HG02938 (cell line): ENCODE data around the gene HSPA2.
"Not testable (repeated sequence)": the region's sequence is repeated elsewhere in the genome, so short reads cannot be mapped to it uniquely, and the experiment has no call there.

Experiments used
- ATAC-seq: cut with Tn5 transposase; IDR thresholded peaks from one replicate; pipeline ENCODE4 v1.9.1; 2021; ENCODE audit warnings: mild to moderate bottlenecking, moderate library complexity; ENCODE audit not compliant: unreplicated experiment

The HSPA2 gene

GRCh38 chr14:64513271-64513670, 27.3 kb upstream of the HSPA2 start:
- ATAC-seq: no peak

- ATAC-seq: no peak
These were observed 25.5 kb upstream of the HSPA2 start for GRCh38 chr14:64515053-64515452.

DNA sequence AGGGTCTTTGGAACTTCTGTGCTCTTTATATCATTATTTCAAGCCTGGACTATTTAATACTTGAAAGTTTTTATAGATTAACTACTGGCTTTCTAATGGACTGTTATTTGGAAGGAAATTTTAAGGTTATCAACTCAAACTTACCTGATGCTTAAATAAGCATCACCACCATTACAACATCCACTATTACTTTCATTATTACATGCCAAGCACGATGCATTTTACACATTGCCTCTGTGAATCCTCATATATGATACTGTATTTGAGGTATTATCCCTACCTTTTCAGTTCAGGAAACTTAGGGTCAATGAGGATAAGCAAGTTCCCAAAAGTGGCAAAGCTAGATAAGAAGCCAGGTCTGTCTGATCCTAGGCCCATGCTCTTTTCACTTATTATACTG, 23.6 kb upstream of the HSPA2 start:
- no peak for ATAC-seq

GRCh38 chr14:64517667-64518066, 22.9 kb upstream of the HSPA2 start:
- ATAC-seq: not testable (repeated sequence)

- ATAC-seq: no peak
These were observed 22.3 kb upstream of the HSPA2 start for GRCh38 chr14:64518229-64518628.

GRCh38 chr14:64520699-64521098, 19.8 kb upstream of the HSPA2 start:
- no peak for ATAC-seq

- no peak for ATAC-seq
These were observed 17.8 kb upstream of the HSPA2 start for GRCh38 chr14:64522591-64523355.

GRCh38 chr14:64525354-64525753, 15.2 kb upstream of the HSPA2 start:
- no peak for ATAC-seq

- ATAC-seq: no peak
These were observed 9.0 kb upstream of the HSPA2 start for GRCh38 chr14:64531567-64531966.

DNA sequence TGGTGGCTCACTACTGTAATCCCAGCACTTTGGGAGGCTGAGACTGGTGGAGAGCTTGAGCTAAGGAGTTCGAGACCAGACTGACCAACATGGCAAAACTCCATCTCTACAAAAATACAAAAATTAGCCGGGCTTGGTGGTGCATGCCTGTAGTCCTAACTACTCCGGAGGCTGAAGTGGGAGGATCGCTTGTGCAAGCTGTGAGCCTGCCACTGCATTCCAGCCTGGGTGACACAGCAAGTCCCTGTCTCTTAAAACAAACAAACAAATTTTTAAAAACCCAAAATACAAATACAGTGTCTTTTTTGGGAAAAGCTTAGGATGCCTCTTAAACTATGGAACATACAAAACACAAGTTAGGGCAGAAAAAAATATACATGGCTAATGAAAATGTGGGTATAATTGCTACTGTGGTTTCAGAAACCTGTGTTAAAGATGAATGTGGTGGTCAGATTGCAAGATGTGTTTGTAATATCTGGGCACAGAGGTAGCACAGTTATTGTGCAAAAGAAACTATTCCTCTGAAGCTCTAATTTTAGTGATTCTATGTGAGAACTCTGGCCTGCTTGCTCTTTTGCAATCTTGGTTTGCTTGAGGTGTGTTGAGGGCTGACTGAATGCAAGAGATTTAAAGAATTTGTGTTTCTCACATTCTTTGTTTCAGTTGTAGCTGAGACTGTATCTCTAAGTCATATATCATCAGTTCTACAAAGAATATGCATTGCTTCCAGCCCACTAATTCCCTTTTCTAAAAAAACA, 3.9 kb upstream of the HSPA2 start:
- ATAC-seq: no peak

DNA sequence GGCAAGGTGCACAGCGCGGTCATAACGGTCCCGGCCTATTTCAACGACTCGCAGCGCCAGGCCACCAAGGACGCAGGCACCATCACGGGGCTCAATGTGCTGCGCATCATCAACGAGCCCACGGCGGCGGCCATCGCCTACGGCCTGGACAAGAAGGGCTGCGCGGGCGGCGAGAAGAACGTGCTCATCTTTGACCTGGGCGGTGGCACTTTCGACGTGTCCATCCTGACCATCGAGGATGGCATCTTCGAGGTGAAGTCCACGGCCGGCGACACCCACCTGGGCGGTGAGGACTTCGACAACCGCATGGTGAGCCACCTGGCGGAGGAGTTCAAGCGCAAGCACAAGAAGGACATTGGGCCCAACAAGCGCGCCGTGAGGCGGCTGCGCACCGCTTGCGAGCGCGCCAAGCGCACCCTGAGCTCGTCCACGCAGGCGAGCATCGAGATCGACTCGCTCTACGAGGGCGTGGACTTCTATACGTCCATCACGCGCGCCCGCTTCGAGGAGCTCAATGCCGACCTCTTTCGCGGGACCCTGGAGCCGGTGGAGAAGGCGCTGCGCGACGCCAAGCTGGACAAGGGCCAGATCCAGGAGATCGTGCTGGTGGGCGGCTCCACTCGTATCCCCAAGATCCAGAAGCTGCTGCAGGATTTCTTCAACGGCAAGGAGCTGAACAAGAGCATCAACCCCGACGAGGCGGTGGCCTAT, 875 bp downstream of the HSPA2 start:
- ATAC-seq: no peak

DNA sequence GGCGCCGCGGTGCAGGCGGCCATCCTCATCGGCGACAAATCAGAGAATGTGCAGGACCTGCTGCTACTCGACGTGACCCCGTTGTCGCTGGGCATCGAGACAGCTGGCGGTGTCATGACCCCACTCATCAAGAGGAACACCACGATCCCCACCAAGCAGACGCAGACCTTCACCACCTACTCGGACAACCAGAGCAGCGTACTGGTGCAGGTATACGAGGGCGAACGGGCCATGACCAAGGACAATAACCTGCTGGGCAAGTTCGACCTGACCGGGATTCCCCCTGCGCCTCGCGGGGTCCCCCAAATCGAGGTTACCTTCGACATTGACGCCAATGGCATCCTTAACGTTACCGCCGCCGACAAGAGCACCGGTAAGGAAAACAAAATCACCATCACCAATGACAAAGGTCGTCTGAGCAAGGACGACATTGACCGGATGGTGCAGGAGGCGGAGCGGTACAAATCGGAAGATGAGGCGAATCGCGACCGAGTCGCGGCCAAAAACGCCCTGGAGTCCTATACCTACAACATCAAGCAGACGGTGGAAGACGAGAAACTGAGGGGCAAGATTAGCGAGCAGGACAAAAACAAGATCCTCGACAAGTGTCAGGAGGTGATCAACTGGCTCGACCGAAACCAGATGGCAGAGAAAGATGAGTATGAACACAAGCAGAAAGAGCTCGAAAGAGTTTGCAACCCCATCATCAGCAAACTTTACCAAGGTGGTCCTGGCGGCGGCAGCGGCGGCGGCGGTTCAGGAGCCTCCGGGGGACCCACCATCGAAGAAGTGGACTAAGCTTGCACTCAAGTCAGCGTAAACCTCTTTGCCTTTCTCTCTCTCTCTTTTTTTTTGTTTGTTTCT, 1.7 kb downstream of the HSPA2 start:
- ATAC-seq: no peak

DNA sequence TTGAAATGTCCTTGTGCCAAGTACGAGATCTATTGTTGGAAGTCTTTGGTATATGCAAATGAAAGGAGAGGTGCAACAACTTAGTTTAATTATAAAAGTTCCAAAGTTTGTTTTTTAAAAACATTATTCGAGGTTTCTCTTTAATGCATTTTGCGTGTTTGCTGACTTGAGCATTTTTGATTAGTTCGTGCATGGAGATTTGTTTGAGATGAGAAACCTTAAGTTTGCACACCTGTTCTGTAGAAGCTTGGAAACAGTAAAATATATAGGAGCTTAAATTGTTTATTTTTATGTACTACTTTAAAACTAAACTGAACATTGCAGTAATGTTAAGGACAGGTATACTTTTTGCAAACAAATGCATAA, 2.3 kb downstream of the HSPA2 start:
- ATAC-seq: no peak

DNA sequence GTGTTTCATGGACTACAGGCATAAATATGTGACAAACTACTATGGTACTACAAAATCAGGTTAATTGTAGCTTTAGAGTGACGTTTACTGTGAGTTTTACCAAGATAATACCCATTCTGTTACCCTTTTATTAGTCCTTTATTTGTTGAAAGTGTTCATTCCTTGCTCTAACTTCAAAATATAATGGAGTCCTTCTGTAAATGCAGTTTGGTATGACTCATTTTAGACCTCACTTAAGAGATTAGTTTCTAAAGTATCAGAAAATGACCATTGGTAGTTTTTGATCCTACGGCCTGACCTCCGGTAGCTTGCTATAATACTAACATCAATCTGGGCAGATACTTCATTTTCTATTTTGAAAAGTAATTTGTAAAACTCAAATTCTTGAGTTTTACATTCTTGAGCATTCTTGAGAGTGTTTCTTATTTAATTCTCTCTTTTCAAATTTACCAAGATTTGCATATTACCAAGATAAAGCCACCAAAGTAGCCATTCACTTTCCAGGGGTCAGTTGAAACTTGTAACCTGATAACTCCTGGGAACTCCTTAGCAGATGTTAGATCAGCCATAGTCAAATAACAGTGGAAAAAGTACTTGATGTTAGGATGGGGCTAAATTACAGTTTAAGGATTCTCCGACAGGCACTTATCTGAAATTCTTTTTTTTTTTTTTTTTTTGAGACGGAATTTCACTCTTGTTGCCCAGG, 4.2 kb downstream of the HSPA2 start:
- ATAC-seq: no peak

GRCh38 chr14:64549016-64549415, 8.5 kb downstream of the HSPA2 start:
- no peak for ATAC-seq

GRCh38 chr14:64549791-64550620, 9.5 kb downstream of the HSPA2 start, which contains the start of gene PPP1R36:
PPP1R36 (plus strand) TSS chr14:64549961; CDS start chr14:64549998, 37 bp downstream.
- no peak for ATAC-seq

- no peak for ATAC-seq
These were observed 10.2 kb downstream of the HSPA2 start for GRCh38 chr14:64550621-64551333.

DNA sequence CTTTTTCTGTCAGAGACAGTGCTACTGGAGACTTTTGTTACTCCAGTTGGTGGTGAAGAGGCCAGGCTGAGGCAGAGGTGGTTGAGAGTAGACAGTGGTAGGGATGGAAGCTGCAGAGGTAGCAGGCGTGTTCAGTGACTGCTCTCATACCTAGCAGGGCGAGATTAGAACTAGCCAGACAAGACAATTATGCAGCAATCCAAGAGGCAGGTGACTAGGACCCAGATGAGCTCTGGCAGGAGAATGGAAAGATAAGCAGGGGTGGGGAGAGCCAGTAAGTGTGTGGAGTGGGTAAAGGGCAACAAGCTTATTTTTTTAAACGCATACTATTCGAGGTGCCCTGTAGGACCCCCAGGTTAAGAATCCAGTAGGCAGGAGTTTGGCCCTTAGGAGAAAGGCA, 14.0 kb downstream of the HSPA2 start:
- no peak for ATAC-seq

GRCh38 chr14:64556526-64556925, 16.0 kb downstream of the HSPA2 start:
- no peak for ATAC-seq
